ENCODE data around the gene SPSB1. TPM values are rescaled to one million over a fixed set of nuclear protein-coding genes. Genes with fewer than 3 reads are reported as not detected.

Gene SPSB1
- polyA plus RNA-seq, 1 donor from 2014 or later: 1.4 TPM

DNA sequence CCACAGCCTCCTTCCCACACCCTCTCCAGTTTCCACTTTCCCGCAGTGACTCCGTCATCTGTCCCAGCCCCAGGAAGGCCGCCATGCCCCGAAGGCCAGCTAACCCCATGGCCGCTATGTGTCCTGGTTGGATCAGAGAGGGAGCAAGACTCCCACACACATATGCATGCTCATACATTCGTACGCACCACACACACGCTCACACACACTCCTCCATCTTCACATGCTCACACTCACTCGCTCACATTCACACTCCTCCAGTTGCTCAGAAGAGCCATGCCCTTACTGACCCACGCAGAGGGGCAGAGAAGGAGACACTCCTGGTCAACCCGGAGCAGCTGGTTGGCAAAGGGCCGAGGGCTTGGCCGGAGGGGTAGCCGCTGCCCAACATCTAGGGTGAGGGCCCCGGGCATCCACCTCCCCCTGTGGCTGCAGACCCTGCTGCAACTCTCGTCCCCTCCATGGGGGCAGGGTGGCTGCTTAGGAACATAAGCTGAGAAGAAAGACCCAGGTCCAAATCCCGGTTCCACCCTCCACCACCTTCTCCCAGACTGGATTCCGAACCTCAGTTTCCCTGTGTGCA is 124.3 kb downstream of the SPSB1 start:
- H3K9me2 ChIP-seq (ENCODE audit: insufficient read depth, low read length): no peaks in the 10 kb centered on the region
- H2AFZ ChIP-seq (ENCODE audit: low read depth, low read length): no peak overlapping the region
- H3K9me3 ChIP-seq (ENCODE audit: low read length): no peaks in the 10 kb centered on the region
- no peaks in the 10 kb centered on the region for H3F3A ChIP-seq (ENCODE audit: insufficient read depth, low read length, poor library complexity, severe bottlenecking)
- H4K20me1 ChIP-seq (ENCODE audit: insufficient read depth): no peaks in the 10 kb centered on the region
- H3K4me3 ChIP-seq (ENCODE audit: low read length): no peak overlapping the region
- no peak overlapping the region for H3K4me2 ChIP-seq (ENCODE audit: low read length)
- no peak for TF ChIP-seq POLR2AphosphoS5 (IDR thresholded peaks at IDR 0.05)
- TF ChIP-seq, protein P1, sequence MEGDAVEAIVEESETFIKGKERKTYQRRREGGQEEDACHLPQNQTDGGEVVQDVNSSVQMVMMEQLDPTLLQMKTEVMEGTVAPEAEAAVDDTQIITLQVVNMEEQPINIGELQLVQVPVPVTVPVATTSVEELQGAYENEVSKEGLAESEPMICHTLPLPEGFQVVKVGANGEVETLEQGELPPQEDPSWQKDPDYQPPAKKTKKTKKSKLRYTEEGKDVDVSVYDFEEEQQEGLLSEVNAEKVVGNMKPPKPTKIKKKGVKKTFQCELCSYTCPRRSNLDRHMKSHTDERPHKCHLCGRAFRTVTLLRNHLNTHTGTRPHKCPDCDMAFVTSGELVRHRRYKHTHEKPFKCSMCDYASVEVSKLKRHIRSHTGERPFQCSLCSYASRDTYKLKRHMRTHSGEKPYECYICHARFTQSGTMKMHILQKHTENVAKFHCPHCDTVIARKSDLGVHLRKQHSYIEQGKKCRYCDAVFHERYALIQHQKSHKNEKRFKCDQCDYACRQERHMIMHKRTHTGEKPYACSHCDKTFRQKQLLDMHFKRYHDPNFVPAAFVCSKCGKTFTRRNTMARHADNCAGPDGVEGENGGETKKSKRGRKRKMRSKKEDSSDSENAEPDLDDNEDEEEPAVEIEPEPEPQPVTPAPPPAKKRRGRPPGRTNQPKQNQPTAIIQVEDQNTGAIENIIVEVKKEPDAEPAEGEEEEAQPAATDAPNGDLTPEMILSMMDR (IDR thresholded peaks at IDR 0.05; ENCODE audit: poor library complexity, severe bottlenecking): no peak
- no peak for TF ChIP-seq TAF1 (IDR thresholded peaks at IDR 0.05; ENCODE audit: low read depth)
- TF ChIP-seq RAD21 (conservative IDR thresholded peaks at IDR 0.05): no peak
- TF ChIP-seq EP300 (conservative IDR thresholded peaks at IDR 0.05; ENCODE audit: poor library complexity, severe bottlenecking): no peak
- TF ChIP-seq, protein P2, sequence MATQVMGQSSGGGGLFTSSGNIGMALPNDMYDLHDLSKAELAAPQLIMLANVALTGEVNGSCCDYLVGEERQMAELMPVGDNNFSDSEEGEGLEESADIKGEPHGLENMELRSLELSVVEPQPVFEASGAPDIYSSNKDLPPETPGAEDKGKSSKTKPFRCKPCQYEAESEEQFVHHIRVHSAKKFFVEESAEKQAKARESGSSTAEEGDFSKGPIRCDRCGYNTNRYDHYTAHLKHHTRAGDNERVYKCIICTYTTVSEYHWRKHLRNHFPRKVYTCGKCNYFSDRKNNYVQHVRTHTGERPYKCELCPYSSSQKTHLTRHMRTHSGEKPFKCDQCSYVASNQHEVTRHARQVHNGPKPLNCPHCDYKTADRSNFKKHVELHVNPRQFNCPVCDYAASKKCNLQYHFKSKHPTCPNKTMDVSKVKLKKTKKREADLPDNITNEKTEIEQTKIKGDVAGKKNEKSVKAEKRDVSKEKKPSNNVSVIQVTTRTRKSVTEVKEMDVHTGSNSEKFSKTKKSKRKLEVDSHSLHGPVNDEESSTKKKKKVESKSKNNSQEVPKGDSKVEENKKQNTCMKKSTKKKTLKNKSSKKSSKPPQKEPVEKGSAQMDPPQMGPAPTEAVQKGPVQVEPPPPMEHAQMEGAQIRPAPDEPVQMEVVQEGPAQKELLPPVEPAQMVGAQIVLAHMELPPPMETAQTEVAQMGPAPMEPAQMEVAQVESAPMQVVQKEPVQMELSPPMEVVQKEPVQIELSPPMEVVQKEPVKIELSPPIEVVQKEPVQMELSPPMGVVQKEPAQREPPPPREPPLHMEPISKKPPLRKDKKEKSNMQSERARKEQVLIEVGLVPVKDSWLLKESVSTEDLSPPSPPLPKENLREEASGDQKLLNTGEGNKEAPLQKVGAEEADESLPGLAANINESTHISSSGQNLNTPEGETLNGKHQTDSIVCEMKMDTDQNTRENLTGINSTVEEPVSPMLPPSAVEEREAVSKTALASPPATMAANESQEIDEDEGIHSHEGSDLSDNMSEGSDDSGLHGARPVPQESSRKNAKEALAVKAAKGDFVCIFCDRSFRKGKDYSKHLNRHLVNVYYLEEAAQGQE (IDR thresholded peaks at IDR 0.05; ENCODE audit: borderline replicate concordance): no peak
- TF ChIP-seq SMC3 (conservative IDR thresholded peaks at IDR 0.05; ENCODE audit: poor library complexity): no peak
- TF ChIP-seq MXI1 (conservative IDR thresholded peaks at IDR 0.05; ENCODE audit: poor library complexity, severe bottlenecking): no peak
- no peak for TF ChIP-seq EZH2 (IDR thresholded peaks at IDR 0.05; ENCODE audit: borderline replicate concordance, insufficient read depth, low read length, poor library complexity, severe bottlenecking)
- H3K36me3 ChIP-seq (ENCODE audit: insufficient read depth, low read length): no peaks in the 10 kb centered on the region
- no peaks in the 10 kb centered on the region for H3K79me2 ChIP-seq (replicated peaks; ENCODE audit: insufficient read depth, low read length)
- no peak overlapping the region for H3K27ac ChIP-seq (ENCODE audit: low read length)
- H3K9ac ChIP-seq (ENCODE audit: low read length): no peak overlapping the region
- no peaks in the 10 kb centered on the region for H3K27me3 ChIP-seq (ENCODE audit: insufficient read depth, low read depth, low read length)

DNA sequence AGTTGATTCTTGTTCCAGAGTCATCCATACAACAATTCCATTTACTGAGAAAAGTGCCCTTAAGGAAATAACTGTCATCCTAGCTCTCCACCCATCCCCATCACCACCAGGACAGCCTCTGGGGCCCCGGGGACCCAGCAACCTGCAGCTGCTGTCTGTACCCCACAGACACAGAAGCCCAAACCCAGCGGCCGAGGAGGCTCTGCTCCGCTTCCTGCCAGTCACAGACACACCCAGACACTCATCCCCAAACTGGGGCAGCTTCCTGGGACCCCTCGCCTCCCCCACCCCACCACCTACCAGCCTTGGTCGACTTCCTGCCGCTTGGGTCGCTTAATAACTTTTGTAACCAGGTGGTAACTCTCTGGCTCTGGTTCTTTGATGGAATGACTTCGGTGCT is 125.0 kb downstream of the SPSB1 start:
- Histone ChIP-seq H3F3A (ENCODE audit: insufficient read depth, low read length, poor library complexity, severe bottlenecking) (no peaks in the 10 kb centered on the region), H3K9ac (ENCODE audit: low read length) (no peak overlapping the region), H3K27ac (ENCODE audit: low read length) (no peak overlapping the region), H3K79me2 (replicated peaks; ENCODE audit: insufficient read depth, low read length) (no peaks in the 10 kb centered on the region), H2AFZ (ENCODE audit: low read depth, low read length) (no peak overlapping the region), H3K4me2 (ENCODE audit: low read length) (no peak overlapping the region), H3K27me3 (ENCODE audit: insufficient read depth, low read depth, low read length) (no peaks in the 10 kb centered on the region), H3K36me3 (ENCODE audit: insufficient read depth, low read length) (no peaks in the 10 kb centered on the region), H4K20me1 (ENCODE audit: insufficient read depth) (no peaks in the 10 kb centered on the region), H3K9me3 (ENCODE audit: low read length) (no peaks in the 10 kb centered on the region), H3K4me3 (ENCODE audit: low read length) (no peak overlapping the region), H3K9me2 (ENCODE audit: insufficient read depth, low read length) (no peaks in the 10 kb centered on the region)
- TF ChIP-seq RAD21 (conservative IDR thresholded peaks at IDR 0.05): no peak
- TF ChIP-seq EP300 (conservative IDR thresholded peaks at IDR 0.05; ENCODE audit: poor library complexity, severe bottlenecking): no peak
- TF ChIP-seq EZH2 (IDR thresholded peaks at IDR 0.05; ENCODE audit: borderline replicate concordance, insufficient read depth, low read length, poor library complexity, severe bottlenecking): no peak
- TF ChIP-seq TAF1 (IDR thresholded peaks at IDR 0.05; ENCODE audit: low read depth): no peak
- no peak for TF ChIP-seq SMC3 (conservative IDR thresholded peaks at IDR 0.05; ENCODE audit: poor library complexity)
- no peak for TF ChIP-seq MXI1 (conservative IDR thresholded peaks at IDR 0.05; ENCODE audit: poor library complexity, severe bottlenecking)
- TF ChIP-seq, protein P1 (IDR thresholded peaks at IDR 0.05; ENCODE audit: poor library complexity, severe bottlenecking): no peak
- TF ChIP-seq POLR2AphosphoS5 (IDR thresholded peaks at IDR 0.05): no peak
- TF ChIP-seq, protein P2 (IDR thresholded peaks at IDR 0.05; ENCODE audit: borderline replicate concordance): no peak

Measured in neural cell (in vitro differentiated cells).